ENCODE measurements around the gene CEP135. TPM values are rescaled to one million over a fixed set of nuclear protein-coding genes. Genes with fewer than 3 reads are reported as not detected.

CEP135 gene, protein sequence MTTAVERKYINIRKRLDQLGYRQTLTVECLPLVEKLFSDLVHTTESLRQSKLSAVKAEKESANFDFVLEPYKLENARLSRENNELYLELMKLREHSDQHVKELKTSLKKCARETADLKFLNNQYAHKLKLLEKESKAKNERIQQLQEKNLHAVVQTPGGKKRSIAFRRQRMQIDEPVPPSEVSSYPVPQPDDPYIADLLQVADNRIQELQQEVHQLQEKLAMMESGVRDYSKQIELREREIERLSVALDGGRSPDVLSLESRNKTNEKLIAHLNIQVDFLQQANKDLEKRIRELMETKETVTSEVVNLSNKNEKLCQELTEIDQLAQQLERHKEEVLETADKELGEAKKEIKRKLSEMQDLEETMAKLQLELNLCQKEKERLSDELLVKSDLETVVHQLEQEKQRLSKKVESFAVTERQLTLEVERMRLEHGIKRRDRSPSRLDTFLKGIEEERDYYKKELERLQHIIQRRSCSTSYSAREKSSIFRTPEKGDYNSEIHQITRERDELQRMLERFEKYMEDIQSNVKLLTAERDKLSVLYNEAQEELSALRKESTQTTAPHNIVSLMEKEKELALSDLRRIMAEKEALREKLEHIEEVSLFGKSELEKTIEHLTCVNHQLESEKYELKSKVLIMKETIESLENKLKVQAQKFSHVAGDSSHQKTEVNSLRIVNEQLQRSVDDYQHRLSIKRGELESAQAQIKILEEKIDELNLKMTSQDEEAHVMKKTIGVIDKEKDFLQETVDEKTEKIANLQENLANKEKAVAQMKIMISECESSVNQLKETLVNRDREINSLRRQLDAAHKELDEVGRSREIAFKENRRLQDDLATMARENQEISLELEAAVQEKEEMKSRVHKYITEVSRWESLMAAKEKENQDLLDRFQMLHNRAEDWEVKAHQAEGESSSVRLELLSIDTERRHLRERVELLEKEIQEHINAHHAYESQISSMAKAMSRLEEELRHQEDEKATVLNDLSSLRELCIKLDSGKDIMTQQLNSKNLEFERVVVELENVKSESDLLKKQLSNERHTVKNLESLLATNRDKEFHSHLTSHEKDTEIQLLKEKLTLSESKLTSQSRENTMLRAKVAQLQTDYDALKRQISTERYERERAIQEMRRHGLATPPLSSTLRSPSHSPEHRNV
- total RNA-seq: 21.2 TPM
- polyA plus RNA-seq: 3.3 TPM

DNA sequence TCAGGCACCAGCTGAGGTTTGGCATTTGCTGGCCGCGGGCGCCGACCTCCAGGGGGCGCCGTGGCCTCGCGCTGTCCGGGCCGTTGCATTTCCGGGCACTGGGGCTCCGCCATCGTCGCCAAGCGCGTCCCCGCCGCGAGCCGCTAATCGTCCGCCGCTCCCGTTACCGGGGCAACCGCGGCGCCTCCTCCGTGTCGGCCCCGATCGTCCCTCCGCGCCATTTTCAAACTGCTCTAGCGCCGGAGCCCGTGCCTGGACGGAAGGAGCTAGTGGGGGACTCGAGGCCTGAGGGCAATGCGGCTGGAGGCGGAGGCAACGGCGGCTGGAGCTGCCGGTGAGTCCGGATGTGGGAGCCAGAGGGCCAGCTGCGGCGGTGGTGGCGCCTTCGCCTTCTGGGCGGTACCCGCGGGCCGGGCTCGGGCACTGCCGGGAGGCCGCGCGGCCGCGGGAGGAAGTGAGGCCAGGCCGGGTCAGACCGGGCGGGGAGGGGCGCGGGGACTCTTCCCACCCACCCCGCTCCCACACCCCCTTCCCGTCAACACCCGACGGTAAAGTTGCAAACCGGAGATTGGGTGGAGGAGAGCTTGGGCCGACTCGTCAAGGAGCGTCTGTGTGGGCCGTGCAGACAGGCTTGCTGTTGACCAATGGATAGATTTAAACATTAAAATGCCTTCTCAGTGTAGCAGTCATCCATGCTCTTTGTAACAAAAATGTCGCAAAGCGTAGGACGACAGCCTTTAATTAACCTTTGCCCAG lies at the start of gene CEP135:
Gene CEP135 (plus strand): TSS at position 220 of the 756 bp plus-strand sequence. CDS start 3,186 bp downstream, outside the sequence.
- no peaks in the 10 kb centered on the region for H3K36me3 ChIP-seq (ENCODE audit: insufficient read depth)
- no peaks in the 10 kb centered on the region for H3K4me1 ChIP-seq (ENCODE audit: insufficient read depth)
- WGBS: under 1% methylated on average over 77 of the region's 77 CpGs
- peak; percentile 82 for DNase-seq (ENCODE audit: extremely low spot score)
- H3K27ac ChIP-seq (ENCODE audit: low read depth): peak within 1 kb of the TSS; percentile 72
- H3K4me3 ChIP-seq (ENCODE audit: low read depth, low read length): peak within 1 kb of the TSS; percentile 57

DNA sequence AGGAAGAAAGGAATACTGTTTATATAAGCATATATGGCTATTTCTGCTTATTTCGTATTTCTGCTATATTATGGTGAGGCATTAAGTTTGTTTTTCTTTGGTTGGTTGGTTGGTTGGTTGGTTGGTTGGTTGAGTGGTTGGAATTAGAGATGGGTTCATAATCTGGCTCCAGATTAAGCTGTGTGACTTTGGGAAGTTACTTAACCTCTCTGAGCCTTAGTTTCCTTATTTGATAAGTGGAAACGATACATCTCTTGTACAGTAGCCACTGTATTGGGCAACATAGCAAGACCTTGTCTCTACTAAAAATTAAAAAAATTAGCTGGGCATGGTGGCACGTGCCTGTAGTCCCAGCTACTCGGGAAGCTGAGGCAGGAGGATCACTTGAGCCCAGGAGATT lies 46.1 kb upstream of the CEP135 start:
- Histone ChIP-seq H3K36me3 (ENCODE audit: insufficient read depth) (no peaks in the 10 kb centered on the region), H3K4me3 (ENCODE audit: low read depth, low read length) (no peak overlapping the region), H3K27ac (ENCODE audit: low read depth) (no peak overlapping the region), H3K4me1 (ENCODE audit: insufficient read depth) (no peaks in the 10 kb centered on the region)
- WGBS: 96% methylated on average over 4 of the region's 4 CpGs
- DNase-seq (ENCODE audit: extremely low spot score): no peak

DNA sequence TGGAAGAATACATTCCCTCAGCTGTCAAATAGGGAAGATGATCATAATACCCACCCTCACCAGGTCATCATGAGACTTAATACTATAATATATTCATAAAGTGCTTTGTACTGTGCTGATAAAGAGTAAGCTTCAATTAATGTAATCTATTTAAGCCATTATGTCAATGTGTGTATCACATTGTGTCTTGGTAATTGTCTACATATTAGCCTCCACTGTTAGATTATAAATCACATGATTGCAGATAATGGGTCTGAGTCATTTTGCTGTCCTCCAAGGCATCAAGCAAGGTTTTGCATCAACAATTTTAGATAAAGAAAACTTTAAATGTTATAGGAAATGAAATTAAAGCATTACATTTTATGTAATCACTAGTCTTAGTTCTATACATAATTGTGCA lies 45.2 kb upstream of the CEP135 start:
- Histone ChIP-seq H3K4me1 (ENCODE audit: insufficient read depth) (no peaks in the 10 kb centered on the region), H3K36me3 (ENCODE audit: insufficient read depth) (no peaks in the 10 kb centered on the region)

DNA sequence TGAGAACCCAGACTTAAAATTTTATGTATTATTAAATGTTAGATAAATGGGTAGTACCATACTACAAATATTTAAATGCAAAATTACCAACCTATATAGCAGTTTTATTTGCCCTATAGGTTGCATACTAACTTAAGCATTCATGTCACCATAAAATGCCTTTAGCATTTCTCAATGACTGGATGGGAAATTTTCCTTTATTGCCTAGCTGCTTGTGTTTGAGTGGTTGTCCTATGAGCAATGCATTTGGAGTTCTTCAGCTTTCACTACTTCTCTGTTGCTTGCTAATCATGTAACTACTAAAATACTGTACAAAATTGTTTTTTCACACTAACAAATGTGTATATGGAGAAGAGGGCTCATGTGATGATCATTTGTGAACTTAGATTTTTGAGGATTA lies 44.2 kb upstream of the CEP135 start:
- Histone ChIP-seq H3K4me3 (ENCODE audit: low read depth, low read length) (no peak overlapping the region), H3K4me1 (ENCODE audit: insufficient read depth) (no peaks in the 10 kb centered on the region), H3K36me3 (ENCODE audit: insufficient read depth) (no peaks in the 10 kb centered on the region), H3K27ac (ENCODE audit: low read depth) (no peak overlapping the region)
- DNase-seq (ENCODE audit: extremely low spot score): no peak

More for the DNA sequence above, 45.2 kb upstream of the CEP135 start:
- no peak for DNase-seq (ENCODE audit: extremely low spot score)
- Histone ChIP-seq H3K4me3 (ENCODE audit: low read depth, low read length) (no peak overlapping the region), H3K27ac (ENCODE audit: low read depth) (no peak overlapping the region)

- no peaks in the 10 kb centered on the region for H3K4me1 ChIP-seq (ENCODE audit: insufficient read depth)
- H3K27ac ChIP-seq (ENCODE audit: low read depth): no peak overlapping the region
- no peaks in the 10 kb centered on the region for H3K36me3 ChIP-seq (ENCODE audit: insufficient read depth)
- H3K4me3 ChIP-seq (ENCODE audit: low read depth, low read length): no peak overlapping the region
- 58% methylated on average over 6 of the region's 6 CpGs for WGBS
- no peak for DNase-seq (ENCODE audit: extremely low spot score)
Measured at GRCh38 chr4:55906323-55906722, 42.4 kb upstream of the CEP135 start.

- Histone ChIP-seq H3K4me1 (ENCODE audit: insufficient read depth) (no peaks in the 10 kb centered on the region), H3K27ac (ENCODE audit: low read depth) (no peak overlapping the region), H3K36me3 (ENCODE audit: insufficient read depth) (no peaks in the 10 kb centered on the region), H3K4me3 (ENCODE audit: low read depth, low read length) (no peak overlapping the region)
- WGBS: 67% methylated on average over 3 of the region's 3 CpGs
- no peak for DNase-seq (ENCODE audit: extremely low spot score)
Measured at GRCh38 chr4:55906989-55907388, 41.8 kb upstream of the CEP135 start.

DNA sequence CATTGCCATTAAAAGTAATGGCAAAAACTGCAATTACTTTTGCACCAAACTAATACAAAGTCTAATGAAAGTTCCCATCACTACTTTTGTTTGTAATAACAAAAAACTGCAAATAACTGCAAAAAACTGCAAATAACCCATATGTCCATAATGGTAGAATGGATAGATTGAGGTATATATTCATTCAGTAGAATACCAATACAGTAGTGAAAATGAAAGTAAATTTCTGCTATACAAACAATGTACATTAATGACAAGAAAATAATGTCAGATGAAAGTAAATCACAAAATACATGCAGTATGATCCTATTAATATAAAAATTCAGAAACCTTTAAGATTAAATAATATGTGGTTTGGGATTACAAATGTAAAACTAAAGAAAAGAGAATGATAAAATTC lies 41.3 kb upstream of the CEP135 start:
- no peak overlapping the region for H3K27ac ChIP-seq (ENCODE audit: low read depth)
- no peak overlapping the region for H3K4me3 ChIP-seq (ENCODE audit: low read depth, low read length)
- H3K36me3 ChIP-seq (ENCODE audit: insufficient read depth): no peaks in the 10 kb centered on the region
- H3K4me1 ChIP-seq (ENCODE audit: insufficient read depth): no peaks in the 10 kb centered on the region
- no peak for DNase-seq (ENCODE audit: extremely low spot score)

DNA sequence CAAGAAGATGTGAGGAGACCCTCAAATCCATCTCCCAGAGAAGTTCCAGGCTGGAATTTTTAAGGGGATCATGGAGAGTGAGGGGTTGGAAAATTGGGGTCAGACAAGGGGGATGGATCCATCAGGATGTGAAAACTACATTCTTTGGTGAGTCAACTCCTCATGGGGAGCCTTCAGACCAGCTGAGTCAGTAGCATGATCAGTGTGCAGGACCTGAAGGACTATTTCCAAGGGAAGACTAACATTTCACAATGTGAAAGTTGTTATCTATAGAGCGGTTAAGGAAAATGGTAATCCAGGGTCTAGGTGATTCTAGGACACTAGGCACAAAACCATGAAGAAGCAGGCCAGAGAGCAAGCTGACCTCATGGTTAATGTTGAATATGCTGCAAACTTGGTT lies 38.6 kb upstream of the CEP135 start:
- WGBS: 94% methylated on average over 1 of the region's 1 CpG
- no peaks in the 10 kb centered on the region for H3K36me3 ChIP-seq (ENCODE audit: insufficient read depth)
- H3K4me1 ChIP-seq (ENCODE audit: insufficient read depth): no peaks in the 10 kb centered on the region
- DNase-seq (ENCODE audit: extremely low spot score): no peak
- H3K27ac ChIP-seq (ENCODE audit: low read depth): no peak overlapping the region
- H3K4me3 ChIP-seq (ENCODE audit: low read depth, low read length): no peak overlapping the region

GRCh38 chr4:55912249-55912648 lies 36.5 kb upstream of the CEP135 start:
- H3K36me3 ChIP-seq (ENCODE audit: insufficient read depth): no peaks in the 10 kb centered on the region
- 71% methylated on average over 6 of the region's 6 CpGs for WGBS
- H3K4me1 ChIP-seq (ENCODE audit: insufficient read depth): no peaks in the 10 kb centered on the region
- H3K27ac ChIP-seq (ENCODE audit: low read depth): no peak overlapping the region
- no peak overlapping the region for H3K4me3 ChIP-seq (ENCODE audit: low read depth, low read length)
- no peak for DNase-seq (ENCODE audit: extremely low spot score)

DNA sequence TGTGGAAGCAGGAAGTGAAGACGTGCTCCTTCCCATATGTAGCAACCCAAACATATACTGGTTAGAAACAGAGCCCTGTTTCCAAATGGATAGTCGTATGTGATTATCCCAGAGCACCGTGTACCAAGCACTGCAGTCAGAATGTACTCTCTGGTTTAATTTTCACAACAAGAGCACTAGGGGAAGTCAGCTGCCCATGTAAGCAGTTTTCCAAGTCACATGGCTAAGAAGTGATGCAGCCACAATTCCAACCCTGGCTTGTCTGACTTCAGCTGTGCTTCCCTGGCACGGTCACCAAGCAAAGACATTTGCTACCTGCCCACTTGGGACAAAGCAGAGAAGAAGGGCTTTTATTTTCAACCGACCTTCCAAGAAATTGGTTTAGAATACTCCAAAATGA lies 28.2 kb upstream of the CEP135 start:
- Histone ChIP-seq H3K27ac (ENCODE audit: low read depth) (no peak overlapping the region), H3K36me3 (ENCODE audit: insufficient read depth) (no peaks in the 10 kb centered on the region), H3K4me3 (ENCODE audit: low read depth, low read length) (no peak overlapping the region), H3K4me1 (ENCODE audit: insufficient read depth) (no peaks in the 10 kb centered on the region)
- WGBS: 53% methylated on average over 5 of the region's 5 CpGs
- DNase-seq (ENCODE audit: extremely low spot score): no peak

GRCh38 chr4:55921093-55921492 lies 27.7 kb upstream of the CEP135 start:
- no peaks in the 10 kb centered on the region for H3K4me1 ChIP-seq (ENCODE audit: insufficient read depth)
- DNase-seq (ENCODE audit: extremely low spot score): no peak
- WGBS: 74% methylated on average over 3 of the region's 3 CpGs
- H3K27ac ChIP-seq (ENCODE audit: low read depth): no peak overlapping the region
- no peak overlapping the region for H3K4me3 ChIP-seq (ENCODE audit: low read depth, low read length)
- no peaks in the 10 kb centered on the region for H3K36me3 ChIP-seq (ENCODE audit: insufficient read depth)

- no peak overlapping the region for H3K27ac ChIP-seq (ENCODE audit: low read depth)
Measured at GRCh38 chr4:55925241-55925640, 23.5 kb upstream of the CEP135 start.

DNA sequence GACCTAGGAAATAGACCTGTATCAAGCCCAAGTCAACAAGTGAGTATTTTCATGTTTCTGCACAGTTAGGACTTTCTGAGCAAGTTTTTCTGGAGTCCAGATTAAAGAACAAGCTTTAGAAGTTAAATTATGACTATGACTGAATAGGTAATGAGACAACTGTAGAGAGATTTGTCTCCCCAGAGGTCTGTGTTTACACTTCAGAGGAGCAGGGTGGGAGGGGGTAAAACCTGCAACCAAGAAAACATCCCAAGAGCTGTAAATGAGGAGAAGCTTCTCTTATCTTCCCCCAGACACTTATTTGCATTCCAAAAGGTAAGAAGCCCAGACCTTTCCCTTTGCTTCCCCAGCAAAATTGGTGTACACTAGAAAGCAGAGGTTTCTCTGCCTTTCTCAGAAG lies 22.1 kb upstream of the CEP135 start:
- H3K36me3 ChIP-seq (ENCODE audit: insufficient read depth): no peaks in the 10 kb centered on the region
- no peak overlapping the region for H3K27ac ChIP-seq (ENCODE audit: low read depth)
- H3K4me3 ChIP-seq (ENCODE audit: low read depth, low read length): no peak overlapping the region
- no peaks in the 10 kb centered on the region for H3K4me1 ChIP-seq (ENCODE audit: insufficient read depth)
- no peak for DNase-seq (ENCODE audit: extremely low spot score)

More at GRCh38 chr4:55925241-55925640, 23.5 kb upstream of the CEP135 start:
- Histone ChIP-seq H3K36me3 (ENCODE audit: insufficient read depth) (no peaks in the 10 kb centered on the region), H3K4me1 (ENCODE audit: insufficient read depth) (no peaks in the 10 kb centered on the region), H3K4me3 (ENCODE audit: low read depth, low read length) (no peak overlapping the region)
- no peak for DNase-seq (ENCODE audit: extremely low spot score)
- 75% methylated on average over 4 of the region's 4 CpGs for WGBS

Measured in urinary bladder (tissue), 4 donors.